CD4-positive, alpha-beta T cell treated with Interleukin-6 at 100 ng/mL for 8 hours (primary cell): Measurements from ENCODE around the gene CIAO1.
A peak's percentile ranks its signal among the peaks of the same experiment; 100 is the strongest.
"Not testable (repeated sequence)": the region's sequence is repeated elsewhere in the genome, so short reads cannot be mapped to it uniquely, and the experiment has no call there.

Experiments
- DNase-seq: peaks from one replicate; pipeline ENCODE4 v3.0.0-alpha.2; 2020; ENCODE audit warnings: mixed read lengths, low spot score

Gene CIAO1

GRCh38 chr2:96276787-96277499, 10.9 kb downstream of the CIAO1 start:
- DNase-seq = no peak

GRCh38 chr2:96287273-96287856, 21.3 kb downstream of the CIAO1 start:
- DNase-seq = no peak

- DNase-seq = no peak
These were observed 25.7 kb downstream of the CIAO1 start for GRCh38 chr2:96291751-96292150.

- not testable (repeated sequence) for DNase-seq
These were observed 28.2 kb downstream of the CIAO1 start for GRCh38 chr2:96294271-96294670.

- no peak for DNase-seq
These were observed 30.9 kb downstream of the CIAO1 start for GRCh38 chr2:96296925-96297324.

- no peak for DNase-seq
These were observed 35.8 kb downstream of the CIAO1 start for GRCh38 chr2:96301865-96302264.

- DNase-seq = no peak
These were observed 38.6 kb downstream of the CIAO1 start for GRCh38 chr2:96304606-96305005.

- DNase-seq = peak; percentile 87
These were observed 39.3 kb downstream of the CIAO1 start, which contains the start of gene SNRNP200 for GRCh38 chr2:96305091-96305978. Gene SNRNP200 (minus strand): TSS chr2:96305546. CDS start chr2:96305437, 109 bp downstream.

- DNase-seq = no peak
These were observed 39.9 kb downstream of the CIAO1 start for GRCh38 chr2:96305979-96306308.

GRCh38 chr2:96306370-96306769, 40.3 kb downstream of the CIAO1 start:
- DNase-seq = no peak

- DNase-seq = no peak
These were observed 42.2 kb downstream of the CIAO1 start for GRCh38 chr2:96308248-96308647.

- no peak for DNase-seq
These were observed 49.0 kb downstream of the CIAO1 start for GRCh38 chr2:96315005-96315399.

GRCh38 chr2:96315400-96316071, 49.5 kb downstream of the CIAO1 start:
- DNase-seq = peak; percentile 45

- no peak for DNase-seq
These were observed 51.0 kb downstream of the CIAO1 start for GRCh38 chr2:96316999-96317398.

GRCh38 chr2:96317584-96317997, 51.6 kb downstream of the CIAO1 start:
- DNase-seq = no peak

- DNase-seq = no peak
These were observed 52.7 kb downstream of the CIAO1 start for GRCh38 chr2:96318723-96319122.

- DNase-seq = no peak
These were observed 53.4 kb downstream of the CIAO1 start for GRCh38 chr2:96319396-96319795.

- DNase-seq = no peak
These were observed 54.3 kb downstream of the CIAO1 start for GRCh38 chr2:96320326-96320725.

GRCh38 chr2:96320728-96321622, 55.0 kb downstream of the CIAO1 start:
- DNase-seq = no peak
